WERI-Rb-1 (cell line): ENCODE results near the gene VPS16.

Source experiments
- DNase-seq: peaks from one replicate; pipeline ENCODE4 v3.0.0-alpha.2; 2020
- H3K27ac ChIP-seq: fragments of 250-450 bp; sonication (Bioruptor Pico); 2 replicates; pipeline ENCODE4 v1.5.1; 2020; ENCODE audit warnings: mild to moderate bottlenecking, moderate library complexity
- H3K27me3 ChIP-seq: fragments of 250-450 bp; sonication (Bioruptor Pico); 2 replicates; pipeline ENCODE4 v1.5.1; 2021; ENCODE audit warnings: mild to moderate bottlenecking, low read depth, moderate library complexity; ENCODE audit not compliant: insufficient read depth, severe bottlenecking
- H3K36me3 ChIP-seq: fragments of 250-450 bp; sonication (Bioruptor Pico); 2 replicates; pipeline ENCODE4 v1.5.1; 2020; ENCODE audit warnings: mild to moderate bottlenecking, moderate library complexity
- H3K4me3 ChIP-seq: 2 replicates; pipeline ENCODE4 v1.5.1; 2011; ENCODE audit warnings: low read depth, mild to moderate bottlenecking, control low read depth, low read length
- H3K9me3 ChIP-seq: fragments of 250-450 bp; sonication (Bioruptor Pico); 2 replicates; pipeline ENCODE4 v1.5.1; 2021; ENCODE audit warnings: mild to moderate bottlenecking, moderate library complexity; ENCODE audit not compliant: severe bottlenecking
- CTCF ChIP-seq: IDR thresholded peaks from 2 replicates; pipeline ENCODE4 v1.5.1; 2011; ENCODE audit warnings: low read depth, mild to moderate bottlenecking, control low read depth, inconsistent platforms, low read length

The VPS16 gene

GRCh38 chr20:2851086-2851485, 10.5 kb downstream of the VPS16 start:
- Histone ChIP-seq H3K27ac (no peak overlapping the region), H3K9me3 (no peaks in the 10 kb centered on the region), H3K4me3 (no peak overlapping the region), H3K27me3 (no peaks in the 10 kb centered on the region), H3K36me3 (no peaks in the 10 kb centered on the region)
- DNase-seq, result no peak
- no peak for TF ChIP-seq CTCF

GRCh38 chr20:2858591-2858990, 18.0 kb downstream of the VPS16 start:
- no peak overlapping the region for H3K4me3 ChIP-seq
- TF ChIP-seq CTCF, result no peak
- peaks cover 4% of the 10 kb centered on the region for H3K36me3 ChIP-seq
- H3K27me3 ChIP-seq, result no peaks in the 10 kb centered on the region
- no peaks in the 10 kb centered on the region for H3K9me3 ChIP-seq
- no peak overlapping the region for H3K27ac ChIP-seq
- DNase-seq, result no peak

- no peak overlapping the region for H3K4me3 ChIP-seq
- no peaks in the 10 kb centered on the region for H3K9me3 ChIP-seq
- no peak for TF ChIP-seq CTCF
- peaks cover 4% of the 10 kb centered on the region for H3K36me3 ChIP-seq
- H3K27me3 ChIP-seq, result no peaks in the 10 kb centered on the region
- H3K27ac ChIP-seq, result no peak overlapping the region
- no peak for DNase-seq
These were observed 19.0 kb downstream of the VPS16 start for GRCh38 chr20:2859330-2860121.

- Histone ChIP-seq H3K9me3 (no peaks in the 10 kb centered on the region), H3K27ac (no peak overlapping the region), H3K27me3 (no peaks in the 10 kb centered on the region), H3K36me3 (peaks cover 8% of the 10 kb centered on the region), H3K4me3 (no peak overlapping the region)
- TF ChIP-seq CTCF, result no peak
- DNase-seq, result no peak
These were observed 24.1 kb downstream of the VPS16 start for GRCh38 chr20:2864626-2865025.

- Histone ChIP-seq H3K36me3 (peaks cover 8% of the 10 kb centered on the region), H3K27me3 (no peaks in the 10 kb centered on the region), H3K27ac (no peak overlapping the region), H3K4me3 (no peak overlapping the region), H3K9me3 (no peaks in the 10 kb centered on the region)
- no peak for DNase-seq
- no peak for TF ChIP-seq CTCF
These were observed 24.6 kb downstream of the VPS16 start for GRCh38 chr20:2865101-2865500.

GRCh38 chr20:2865630-2866029, 25.1 kb downstream of the VPS16 start:
- TF ChIP-seq CTCF, result peak; percentile 62
- Histone ChIP-seq H3K36me3 (peaks cover 8% of the 10 kb centered on the region), H3K9me3 (no peaks in the 10 kb centered on the region), H3K27ac (no peak overlapping the region), H3K4me3 (no peak overlapping the region), H3K27me3 (no peaks in the 10 kb centered on the region)
- peak; percentile 46 for DNase-seq
